CD8-positive, alpha-beta memory T cell (primary cell): Measurements from ENCODE around the gene RAVER1. TPM values are rescaled to one million over a fixed set of nuclear protein-coding genes. Genes with fewer than 3 reads are reported as not detected.

Source experiments
- CTCF ChIA-PET: fragments of 350-600 bp; sonication (Branson Sonifier 250); formaldehyde crosslinking; loops from one replicate; lab custom pipeline; 2021; ENCODE audit warnings: antibody characterized with exemption; lab: Charles Lee
- POLR2A ChIA-PET: fragments of 350-600 bp; sonication (Branson Sonifier 250); formaldehyde crosslinking; loops from one replicate; lab custom pipeline; 2021; ENCODE audit warnings: antibody characterized with exemption; lab: Charles Lee
- DNase-seq, 5 donors: peaks; one replicate each; pipeline versions ENCODE4 v3.0.0 to v3.0.0-alpha.2; 2020 to 2022; ENCODE audit warnings: mixed read lengths in 1 of 5
- H3K27ac ChIP-seq: one replicate; pipeline ENCODE4 v1.7.0; 2013; ENCODE audit warnings: low read depth, mild to moderate bottlenecking, low read length, moderate library complexity
- H3K27me3 ChIP-seq: 2 replicates; pipeline ENCODE4 v1.7.0; 2013; ENCODE audit warnings: low read length, mild to moderate bottlenecking; ENCODE audit not compliant: insufficient read depth, poor library complexity, severe bottlenecking
- H3K36me3 ChIP-seq: 2 replicates; pipeline ENCODE4 v1.7.0; 2013; ENCODE audit warnings: mild to moderate bottlenecking, low read length, moderate library complexity; ENCODE audit not compliant: insufficient read depth
- H3K4me1 ChIP-seq: 2 replicates; pipeline ENCODE4 v1.7.0; 2013; ENCODE audit warnings: mild to moderate bottlenecking, low read length, moderate library complexity; ENCODE audit not compliant: insufficient read depth
- H3K4me3 ChIP-seq: 2 replicates; pipeline ENCODE4 v1.7.0; 2013; ENCODE audit warnings: mild to moderate bottlenecking, low read length
- H3K9me3 ChIP-seq: 2 replicates; pipeline ENCODE4 v1.7.0; 2013; ENCODE audit warnings: mild to moderate bottlenecking, low read length
- H3K27ac Mint-ChIP-seq, 8 donors: one replicate each; pipeline ENCODE4 v1.8.0; 2020 to 2021; ENCODE audit warnings: mixed read lengths in 8 of 8, mild to moderate bottlenecking in 6 of 8, inconsistent platforms in 3 of 8, moderate library complexity in 3 of 8
- H3K27me3 Mint-ChIP-seq, 2 donors: one replicate each; pipeline ENCODE4 v1.8.0; 2020 to 2021; ENCODE audit warnings: mixed read lengths in 2 of 2, mild to moderate bottlenecking in 1 of 2, moderate library complexity in 1 of 2
- H3K36me3 Mint-ChIP-seq, 3 donors: one replicate each; pipeline ENCODE4 v1.8.0; 2020 to 2021; ENCODE audit warnings: mixed read lengths in 3 of 3, inconsistent platforms in 1 of 3, mild to moderate bottlenecking in 1 of 3
- H3K4me1 Mint-ChIP-seq, 3 donors: one replicate each; pipeline ENCODE4 v1.8.0; 2020 to 2021; ENCODE audit warnings: mixed read lengths in 3 of 3, inconsistent platforms in 1 of 3, mild to moderate bottlenecking in 1 of 3
- H3K4me3 Mint-ChIP-seq, 7 donors: one replicate each; pipeline ENCODE4 v1.8.0; 2020 to 2021; ENCODE audit warnings: mixed read lengths in 7 of 7, mild to moderate bottlenecking in 6 of 7, moderate library complexity in 4 of 7, inconsistent platforms in 2 of 7
- H3K9me3 Mint-ChIP-seq, 5 donors: one replicate each; pipeline ENCODE4 v1.8.0; 2020 to 2022; ENCODE audit warnings: mixed read lengths in 5 of 5, mild to moderate bottlenecking in 3 of 5, moderate library complexity in 2 of 5, inconsistent platforms in 1 of 5
- polyA plus RNA-seq: library from polyadenylated mRNA; unstranded; fragments of 300-500 nt; fragmentation: Illumina TruSeq; gene quantifications from one replicate; pipeline ENCODE4 v1.2.3, GENCODE V29; 2021
- total RNA-seq, 2 experiments: library from RNA; stranded (reverse); gene quantifications; one replicate each; pipeline ENCODE4 v1.2.3, GENCODE V29; 2021

RAVER1 gene
- total and polyA plus RNA-seq, 3 experiments from 2014 or later = 24.1 to 98.5 (median 91.5) TPM

- Histone ChIP-seq H3K36me3 (no peaks in the 10 kb centered on the region), H3K9me3 (no peaks in the 10 kb centered on the region), H3K4me3 (no peak within 1 kb of the TSS), H3K4me1 (no peaks in the 10 kb centered on the region), H3K27ac (no peak within 1 kb of the TSS), H3K27me3 (no peaks in the 10 kb centered on the region)
- Mint-ChIP-seq H3K36me3 (peaks cover 0 to 19% (median 0%) of the 10 kb centered on the region in 3 donors), H3K4me1 (peaks cover 2 to 3% (median 2%) of the 10 kb centered on the region in 3 donors), H3K9me3 (no peaks in the 10 kb centered on the region), H3K27me3 (no peaks in the 10 kb centered on the region), H3K4me3 (no peak within 1 kb of the TSS), H3K27ac (peak within 1 kb of the TSS in 1 of 8 donors; percentile 40)
- ChIA-PET POLR2A (no interaction called here), CTCF (interaction anchor here (0.6 kb wide), 1 partner anchor 210 kb away, joined by 3 read pairs; no protein-coding TSS in a partner anchor)
- no peak for DNase-seq
These were observed 23.9 kb downstream of the RAVER1 start, which contains the start of gene ZGLP1 for GRCh38 chr19:10309423-10309822. Gene ZGLP1, minus strand, starts transcription at chr19:10309815.

GRCh38 chr19:10306327-10306726 lies 27.0 kb downstream of the RAVER1 start:
- CTCF ChIA-PET = interaction anchor here (0.9 kb wide), 1 partner anchor 187 kb away, joined by 3 read pairs; no protein-coding TSS in a partner anchor
- peaks cover 0 to 14% (median 0%) of the 10 kb centered on the region in 3 donors for H3K36me3 Mint-ChIP-seq
- Histone ChIP-seq H3K4me1 (no peaks in the 10 kb centered on the region), H3K4me3 (no peak overlapping the region), H3K27me3 (no peaks in the 10 kb centered on the region), H3K27ac (no peak overlapping the region), H3K9me3 (no peaks in the 10 kb centered on the region), H3K36me3 (no peaks in the 10 kb centered on the region)
- no peak overlapping the region for H3K4me3 Mint-ChIP-seq
- no peak for DNase-seq
- peaks cover 0 to 3% of the 10 kb centered on the region in 2 donors for H3K27me3 Mint-ChIP-seq
- POLR2A ChIA-PET = no interaction called here
- no peaks in the 10 kb centered on the region for H3K4me1 Mint-ChIP-seq
- no peak overlapping the region for H3K27ac Mint-ChIP-seq
- H3K9me3 Mint-ChIP-seq = no peaks in the 10 kb centered on the region

- no peak overlapping the region for H3K4me3 ChIP-seq
- ChIA-PET POLR2A (no interaction called here), CTCF (no interaction called here)
- H3K4me3 Mint-ChIP-seq = no peak overlapping the region
- H3K27me3 Mint-ChIP-seq = peaks cover 0 to 3% of the 10 kb centered on the region in 2 donors
- H3K27ac Mint-ChIP-seq = no peak overlapping the region
- H3K4me1 ChIP-seq = no peaks in the 10 kb centered on the region
- H3K27me3 ChIP-seq = no peaks in the 10 kb centered on the region
- H3K9me3 ChIP-seq = no peaks in the 10 kb centered on the region
- H3K36me3 Mint-ChIP-seq = peaks cover 0 to 10% (median 0%) of the 10 kb centered on the region in 3 donors
- H3K27ac ChIP-seq = peak overlapping the region; percentile 47
- H3K9me3 Mint-ChIP-seq = no peaks in the 10 kb centered on the region
- H3K36me3 ChIP-seq = no peaks in the 10 kb centered on the region
- DNase-seq = no peak
- no peaks in the 10 kb centered on the region for H3K4me1 Mint-ChIP-seq
These were observed 28.1 kb downstream of the RAVER1 start for GRCh38 chr19:10305139-10305806.

- H3K4me1 ChIP-seq = peaks cover 12% of the 10 kb centered on the region
- H3K27me3 ChIP-seq = peaks cover 5% of the 10 kb centered on the region
- H3K4me3 ChIP-seq = no peak overlapping the region
- H3K27ac ChIP-seq = peak overlapping the region; percentile 57
- no peak for DNase-seq
- ChIA-PET POLR2A (no interaction called here), CTCF (interaction anchor here (1.4 kb wide), 1 partner anchor 29 kb away, joined by 5 read pairs; the partner anchor contains the start of gene ICAM1)
- H3K27ac Mint-ChIP-seq = peak overlapping the region in 1 of 8 donors; percentile 47
- H3K27me3 Mint-ChIP-seq = peaks cover 3 to 8% of the 10 kb centered on the region in 2 donors
- H3K9me3 Mint-ChIP-seq = no peaks in the 10 kb centered on the region
- H3K9me3 ChIP-seq = no peaks in the 10 kb centered on the region
- no peaks in the 10 kb centered on the region for H3K36me3 ChIP-seq
- H3K36me3 Mint-ChIP-seq = peaks cover 0 to 4% (median 0%) of the 10 kb centered on the region in 3 donors
- no peak overlapping the region for H3K4me3 Mint-ChIP-seq
- peaks cover 7 to 12% (median 9%) of the 10 kb centered on the region in 3 donors for H3K4me1 Mint-ChIP-seq
These were observed 33.5 kb downstream of the RAVER1 start for GRCh38 chr19:10299545-10300458.

GRCh38 chr19:10295847-10296591 lies 37.3 kb downstream of the RAVER1 start:
- ChIA-PET POLR2A (no interaction called here), CTCF (interaction anchor here (1.2 kb wide), 1 partner anchor 26 kb away, joined by 7 read pairs; the partner anchor contains the start of gene ICAM1)
- Histone ChIP-seq H3K36me3 (no peaks in the 10 kb centered on the region), H3K27me3 (peaks cover 40% of the 10 kb centered on the region), H3K27ac (no peak overlapping the region), H3K4me1 (peaks cover 42% of the 10 kb centered on the region), H3K9me3 (no peaks in the 10 kb centered on the region), H3K4me3 (peak overlapping the region; percentile 69)
- peaks cover 31 to 40% (median 31%) of the 10 kb centered on the region in 3 donors for H3K4me1 Mint-ChIP-seq
- peak overlapping the region; percentile 78 to 93 (median 86) for H3K4me3 Mint-ChIP-seq
- H3K27me3 Mint-ChIP-seq = peaks cover 31 to 36% of the 10 kb centered on the region in 2 donors
- no peaks in the 10 kb centered on the region for H3K9me3 Mint-ChIP-seq
- H3K36me3 Mint-ChIP-seq = no peaks in the 10 kb centered on the region
- DNase-seq = no peak
- peak overlapping the region in 7 of 8 donors; percentile 48 to 93 (median 73) for H3K27ac Mint-ChIP-seq

GRCh38 chr19:10295305-10295846 lies 38.0 kb downstream of the RAVER1 start:
- Mint-ChIP-seq H3K9me3 (no peaks in the 10 kb centered on the region), H3K27me3 (peaks cover 36 to 42% of the 10 kb centered on the region in 2 donors), H3K4me3 (peak overlapping the region; percentile 78 to 93 (median 86)), H3K36me3 (no peaks in the 10 kb centered on the region), H3K4me1 (peaks cover 36 to 46% (median 37%) of the 10 kb centered on the region in 3 donors), H3K27ac (peak overlapping the region in 7 of 8 donors; percentile 48 to 93 (median 73))
- H3K36me3 ChIP-seq = no peaks in the 10 kb centered on the region
- H3K4me3 ChIP-seq = peak overlapping the region; percentile 69
- ChIA-PET POLR2A (no interaction called here), CTCF (interaction anchor here (1.2 kb wide), 1 partner anchor 25 kb away, joined by 7 read pairs; the partner anchor contains the start of gene ICAM1)
- H3K27me3 ChIP-seq = peaks cover 46% of the 10 kb centered on the region
- no peak overlapping the region for H3K27ac ChIP-seq
- DNase-seq = peak; percentile 57 to 84 (median 71)
- peaks cover 48% of the 10 kb centered on the region for H3K4me1 ChIP-seq
- H3K9me3 ChIP-seq = no peaks in the 10 kb centered on the region

- CTCF ChIA-PET = interaction anchor here (8.0 kb wide), 1 partner anchor 22 kb away, joined by 71 read pairs; the partner anchor contains the start of gene ICAM1
- no peaks in the 10 kb centered on the region for H3K9me3 ChIP-seq
- Mint-ChIP-seq H3K9me3 (no peaks in the 10 kb centered on the region), H3K4me1 (peaks cover 40 to 54% (median 41%) of the 10 kb centered on the region in 3 donors), H3K27ac (no peak overlapping the region), H3K27me3 (peaks cover 42 to 48% of the 10 kb centered on the region in 2 donors), H3K36me3 (no peaks in the 10 kb centered on the region), H3K4me3 (peak overlapping the region; percentile 19 to 86 (median 50))
- POLR2A ChIA-PET = no interaction called here
- no peak for DNase-seq
- no peak overlapping the region for H3K27ac ChIP-seq
- peaks cover 46% of the 10 kb centered on the region for H3K27me3 ChIP-seq
- peaks cover 57% of the 10 kb centered on the region for H3K4me1 ChIP-seq
- H3K4me3 ChIP-seq = no peak overlapping the region
- no peaks in the 10 kb centered on the region for H3K36me3 ChIP-seq
These were observed 39.0 kb downstream of the RAVER1 start for GRCh38 chr19:10294368-10294697.
